GM18868 (cell line): Measurements from ENCODE around the gene SCGN.

Source experiments
- ATAC-seq: cut with Tn5 transposase; IDR thresholded peaks from one replicate; pipeline ENCODE4 v1.9.1; 2021; ENCODE audit warnings: mild to moderate bottlenecking, moderate library complexity; ENCODE audit not compliant: unreplicated experiment

Gene SCGN

GRCh38 chr6:25652007-25652515 lies at the start of gene SCGN:
TSS of gene SCGN (plus strand) at chr6:25652215. CDS start at chr6:25652404, 189 bp downstream.
- no peak for ATAC-seq

GRCh38 chr6:25602674-25602982 lies 49.4 kb upstream of the SCGN start:
- no peak for ATAC-seq

GRCh38 chr6:25603251-25603650 lies 48.8 kb upstream of the SCGN start:
- ATAC-seq = no peak

GRCh38 chr6:25606151-25606550 lies 45.9 kb upstream of the SCGN start:
- no peak for ATAC-seq

- ATAC-seq = no peak
Measured at GRCh38 chr6:25608558-25609174, 43.3 kb upstream of the SCGN start.

- ATAC-seq = no peak
Measured at GRCh38 chr6:25612666-25613065, 39.3 kb upstream of the SCGN start.

GRCh38 chr6:25613415-25613814 lies 38.6 kb upstream of the SCGN start:
- no peak for ATAC-seq

- no peak for ATAC-seq
Measured at GRCh38 chr6:25614052-25614451, 38.0 kb upstream of the SCGN start.

GRCh38 chr6:25615471-25615870 lies 36.5 kb upstream of the SCGN start:
- no peak for ATAC-seq

GRCh38 chr6:25617997-25618396 lies 34.0 kb upstream of the SCGN start:
- peak; percentile 65 for ATAC-seq

GRCh38 chr6:25619217-25619616 lies 32.8 kb upstream of the SCGN start:
- ATAC-seq = no peak

GRCh38 chr6:25620391-25620790 lies 31.6 kb upstream of the SCGN start:
- no peak for ATAC-seq

- no peak for ATAC-seq
Measured at GRCh38 chr6:25623065-25623464, 28.9 kb upstream of the SCGN start.

- no peak for ATAC-seq
Measured at GRCh38 chr6:25623879-25624278, 28.1 kb upstream of the SCGN start.

GRCh38 chr6:25627001-25627400 lies 25.0 kb upstream of the SCGN start:
- ATAC-seq = no peak

- no peak for ATAC-seq
Measured at GRCh38 chr6:25628471-25629197, 23.4 kb upstream of the SCGN start.

- no peak for ATAC-seq
Measured at GRCh38 chr6:25629198-25629576, 22.8 kb upstream of the SCGN start.

GRCh38 chr6:25630508-25631278 lies 21.3 kb upstream of the SCGN start:
- ATAC-seq = no peak

GRCh38 chr6:25635886-25636317 lies 16.1 kb upstream of the SCGN start:
- ATAC-seq = no peak

GRCh38 chr6:25637211-25637610 lies 14.8 kb upstream of the SCGN start:
- ATAC-seq = no peak

GRCh38 chr6:25637960-25638434 lies 14.0 kb upstream of the SCGN start:
- no peak for ATAC-seq

- ATAC-seq = no peak
Measured at GRCh38 chr6:25639653-25640052, 12.4 kb upstream of the SCGN start.
